Neuronal stem cell (in vitro differentiated cells): Measurements from ENCODE around the gene CCDC102B.

ENCODE experiments used
- DNase-seq: peaks from one replicate; pipeline ENCODE4 v3.0.0-alpha.2; 2013; ENCODE audit warnings: low spot score
- H2AFZ ChIP-seq: one replicate; pipeline ENCODE4 v1.6.1; 2013; ENCODE audit warnings: mild to moderate bottlenecking, low read length, inconsistent platforms
- H2AK5ac ChIP-seq: 2 replicates; pipeline ENCODE4 v1.6.1; 2013; ENCODE audit warnings: low read depth, mild to moderate bottlenecking, inconsistent platforms, low read length, moderate library complexity, mixed read lengths
- H2BK120ac ChIP-seq: 2 replicates; pipeline ENCODE4 v1.6.1; 2013; ENCODE audit warnings: low read depth, mild to moderate bottlenecking, inconsistent platforms, low read length, moderate library complexity, mixed read lengths
- H2BK12ac ChIP-seq: one replicate; pipeline ENCODE4 v1.6.1; 2013; ENCODE audit warnings: low read length, inconsistent platforms
- H2BK15ac ChIP-seq: 2 replicates; pipeline ENCODE4 v1.6.1; 2013; ENCODE audit warnings: mild to moderate bottlenecking, low read length, inconsistent platforms, mixed read lengths
- H2BK5ac ChIP-seq: one replicate; pipeline ENCODE4 v1.6.1; 2013; ENCODE audit warnings: inconsistent platforms, mild to moderate bottlenecking, low read length, moderate library complexity
- H3K14ac ChIP-seq: one replicate; pipeline ENCODE4 v1.6.1; 2013; ENCODE audit warnings: low read length, inconsistent platforms
- H3K18ac ChIP-seq: 2 replicates; pipeline ENCODE4 v1.6.1; 2013; ENCODE audit warnings: low read length, inconsistent platforms
- H3K23ac ChIP-seq: 2 replicates; pipeline ENCODE4 v1.6.1; 2013; ENCODE audit warnings: low read depth, mild to moderate bottlenecking, mixed read lengths, low read length, inconsistent platforms; ENCODE audit not compliant: poor library complexity
- H3K27ac ChIP-seq: replicated peaks from 3 replicates; pipeline ENCODE4 v1.5.1; 2013; ENCODE audit warnings: low read length, inconsistent platforms
- H3K27me3 ChIP-seq, 3 experiments: 2 replicates each; pipeline ENCODE4 v1.6.1; 2013; ENCODE audit warnings: low read length in 3 of 3, mild to moderate bottlenecking in 2 of 3, inconsistent platforms in 1 of 3, low read depth in 1 of 3, mixed read lengths in 1 of 3, moderate library complexity in 1 of 3; ENCODE audit not compliant: control insufficient read depth in 3 of 3, insufficient read depth in 3 of 3
- H3K36me3 ChIP-seq, 2 donors: replicated peaks in 1 of 2; 2 replicates each; pipeline ENCODE4 v1.6.1; 2013; ENCODE audit warnings: low read length in 2 of 2; ENCODE audit not compliant: control insufficient read depth in 2 of 2, insufficient read depth in 2 of 2
- H3K4ac ChIP-seq: 2 replicates; pipeline ENCODE4 v1.6.1; 2013; ENCODE audit warnings: inconsistent platforms, mild to moderate bottlenecking, low read length, moderate library complexity
- H3K4me1 ChIP-seq, 2 donors: 1 replicate in 1 of 2; 2 replicates in 1 of 2; pipeline ENCODE4 v1.6.1; 2013; ENCODE audit warnings: low read length in 2 of 2, low read depth in 1 of 2; ENCODE audit not compliant: control insufficient read depth in 2 of 2, insufficient read depth in 1 of 2
- H3K4me2 ChIP-seq: one replicate; pipeline ENCODE4 v1.6.1; 2013; ENCODE audit warnings: mild to moderate bottlenecking, low read length, inconsistent platforms; ENCODE audit not compliant: insufficient read depth, poor library complexity, severe bottlenecking
- H3K4me3 ChIP-seq, 2 donors: 2 replicates each; pipeline ENCODE4 v1.5.1; 2013; ENCODE audit warnings: low read length in 2 of 2, mild to moderate bottlenecking in 2 of 2, inconsistent platforms in 1 of 2, moderate library complexity in 1 of 2
- H3K79me1 ChIP-seq: one replicate; pipeline ENCODE4 v1.6.1; 2013; ENCODE audit warnings: low read depth, mild to moderate bottlenecking, inconsistent platforms, low read length, moderate library complexity
- H3K9ac ChIP-seq: one replicate; pipeline ENCODE4 v1.6.1; 2013; ENCODE audit warnings: mild to moderate bottlenecking, low read depth, low read length, inconsistent platforms; ENCODE audit not compliant: poor library complexity
- H3K9me3 ChIP-seq, 2 donors: replicated peaks in 1 of 2; 2 replicates each; pipeline versions ENCODE3 to v1.6.1; 2013; ENCODE audit warnings: low read length in 2 of 2, mild to moderate bottlenecking in 2 of 2, inconsistent platforms in 1 of 2, low read depth in 1 of 2, mixed read lengths in 1 of 2, moderate library complexity in 1 of 2; ENCODE audit not compliant: control insufficient read depth in 2 of 2, insufficient read depth in 1 of 2
- H4K8ac ChIP-seq: one replicate; pipeline ENCODE4 v1.6.1; 2013; ENCODE audit warnings: low read depth, mild to moderate bottlenecking, inconsistent platforms, low read length, moderate library complexity
- H4K91ac ChIP-seq: one replicate; pipeline ENCODE4 v1.6.1; 2013; ENCODE audit warnings: low read length, low read depth, mild to moderate bottlenecking, inconsistent platforms; ENCODE audit not compliant: poor library complexity
- WGBS, 2 donors: extraction: QIAGEN DNeasy Blood & Tissue Kit; methylation state at CpG; one replicate each; pipeline ENCODE4 v1.1.7; 2013; ENCODE audit warnings: missing lambda C conversion rate in 2 of 2, mixed read lengths in 1 of 2; ENCODE audit not compliant: insufficient read length in 2 of 2, insufficient replicate concordance in 1 of 2; ENCODE audit errors: extremely low coverage in 2 of 2; 5-methylcytosine and 5-hydroxymethylcytosine counted together

The CCDC102B gene

DNA sequence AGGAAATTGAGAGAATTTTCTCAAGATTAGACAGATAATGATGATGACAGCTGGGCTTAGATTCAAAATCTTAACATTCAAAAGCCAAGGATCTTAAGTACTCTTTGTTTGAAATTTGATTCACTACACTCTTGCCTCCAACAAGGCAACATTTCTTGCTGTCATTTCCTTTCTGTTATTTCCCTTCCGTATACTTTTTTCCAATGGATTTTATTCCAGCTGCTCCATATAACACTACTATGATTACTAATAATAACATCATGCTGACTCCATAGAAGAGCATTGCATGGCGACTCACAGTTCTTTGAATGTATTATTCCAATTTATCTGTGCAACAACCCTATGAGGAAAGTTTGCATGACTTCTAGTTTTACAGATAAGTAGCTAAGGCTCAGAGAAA lies 33.9 kb upstream of the CCDC102B start:
- H3K4ac ChIP-seq: no peak overlapping the region
- no CpG with 5 or more reads among the region's 2 CpGs for WGBS, 2 donors
- H3K79me1 ChIP-seq: no peaks in the 10 kb centered on the region
- no peaks in the 10 kb centered on the region for H3K9me3 ChIP-seq
- H2BK15ac ChIP-seq: no peak overlapping the region
- H3K18ac ChIP-seq: no peak overlapping the region
- H3K4me3 ChIP-seq: no peak overlapping the region
- no peak overlapping the region for H3K27ac ChIP-seq
- no peaks in the 10 kb centered on the region for H3K36me3 ChIP-seq
- H3K23ac ChIP-seq: no peak overlapping the region
- H2BK5ac ChIP-seq: no peak overlapping the region
- H3K27me3 ChIP-seq: no peaks in the 10 kb centered on the region
- no peak overlapping the region for H2BK120ac ChIP-seq
- H3K4me2 ChIP-seq: no peak overlapping the region
- H4K8ac ChIP-seq: no peak overlapping the region
- no peak overlapping the region for H2AFZ ChIP-seq
- H4K91ac ChIP-seq: no peak overlapping the region
- peaks cover 0 to 1% of the 10 kb centered on the region in 2 donors for H3K4me1 ChIP-seq
- H3K9ac ChIP-seq: no peak overlapping the region
- no peak for DNase-seq
- no peak overlapping the region for H2AK5ac ChIP-seq
- H2BK12ac ChIP-seq: no peak overlapping the region
- H3K14ac ChIP-seq: no peak overlapping the region

DNA sequence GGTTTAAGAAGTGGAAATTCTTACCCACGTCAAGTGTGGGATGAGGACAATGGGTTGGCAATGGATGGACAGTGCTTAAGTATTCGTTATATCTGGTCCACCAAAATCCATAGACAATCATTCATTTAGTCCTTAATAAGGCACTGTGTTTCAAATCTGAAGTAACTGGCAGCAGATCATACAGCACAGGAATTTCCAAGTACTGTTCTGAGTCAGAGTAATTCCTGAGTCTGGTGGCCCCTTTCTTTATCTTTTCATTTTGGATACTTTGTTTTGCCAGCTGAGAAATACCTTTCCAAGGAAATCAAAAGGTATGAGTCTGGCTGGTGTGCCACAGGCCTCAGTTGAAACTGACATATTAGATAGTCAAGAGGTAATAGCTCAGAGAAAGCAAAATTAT lies 31.4 kb upstream of the CCDC102B start:
- no peak overlapping the region for H3K18ac ChIP-seq
- no peaks in the 10 kb centered on the region for H3K36me3 ChIP-seq
- no peaks in the 10 kb centered on the region for H3K79me1 ChIP-seq
- no peak overlapping the region for H4K91ac ChIP-seq
- no peak overlapping the region for H3K27ac ChIP-seq
- H2BK120ac ChIP-seq: no peak overlapping the region
- H3K23ac ChIP-seq: no peak overlapping the region
- no CpG with 5 or more reads among the region's 2 CpGs for WGBS, 2 donors
- H3K4me1 ChIP-seq: peaks cover 0 to 1% of the 10 kb centered on the region in 2 donors
- H3K14ac ChIP-seq: no peak overlapping the region
- H4K8ac ChIP-seq: no peak overlapping the region
- no peak overlapping the region for H3K4me2 ChIP-seq
- H2AFZ ChIP-seq: no peak overlapping the region
- H3K4ac ChIP-seq: no peak overlapping the region
- no peak overlapping the region for H2BK15ac ChIP-seq
- no peak overlapping the region for H3K9ac ChIP-seq
- no peak for DNase-seq
- H3K4me3 ChIP-seq: no peak overlapping the region
- H3K9me3 ChIP-seq: peaks cover 1 to 5% of the 10 kb centered on the region in 2 donors
- no peak overlapping the region for H2BK12ac ChIP-seq
- no peak overlapping the region for H2BK5ac ChIP-seq
- no peak overlapping the region for H2AK5ac ChIP-seq
- H3K27me3 ChIP-seq: no peaks in the 10 kb centered on the region

DNA sequence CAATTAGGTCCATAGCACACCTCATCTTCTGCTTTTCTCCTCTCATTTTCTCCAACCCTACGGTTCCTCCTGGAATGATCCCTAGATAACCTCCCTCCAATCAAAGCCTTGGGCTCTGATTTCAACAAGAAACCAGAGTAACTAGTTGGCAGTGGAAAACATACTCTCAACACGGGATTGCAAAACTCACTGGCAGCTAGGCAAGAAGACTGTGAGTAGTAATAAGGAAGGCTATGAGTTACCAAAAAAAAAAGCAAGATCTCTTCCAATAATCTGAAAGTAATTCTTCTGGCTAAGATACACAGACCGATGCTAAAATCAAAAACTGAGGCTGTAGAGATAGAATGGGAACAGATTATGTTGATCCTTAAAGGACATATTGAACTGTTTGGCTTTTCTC lies 28.4 kb upstream of the CCDC102B start:
- no peak overlapping the region for H2BK15ac ChIP-seq
- no peaks in the 10 kb centered on the region for H3K79me1 ChIP-seq
- no peak overlapping the region for H3K27ac ChIP-seq
- H3K9ac ChIP-seq: no peak overlapping the region
- H2BK120ac ChIP-seq: no peak overlapping the region
- no peak overlapping the region for H4K8ac ChIP-seq
- H3K36me3 ChIP-seq: no peaks in the 10 kb centered on the region
- H2AK5ac ChIP-seq: no peak overlapping the region
- DNase-seq: no peak
- no peak overlapping the region for H2BK12ac ChIP-seq
- peaks cover 1 to 5% of the 10 kb centered on the region in 2 donors for H3K9me3 ChIP-seq
- H2AFZ ChIP-seq: no peak overlapping the region
- H3K4me1 ChIP-seq: no peaks in the 10 kb centered on the region
- no peak overlapping the region for H3K4ac ChIP-seq
- H3K4me3 ChIP-seq: no peak overlapping the region
- H3K14ac ChIP-seq: no peak overlapping the region
- no peak overlapping the region for H4K91ac ChIP-seq
- H3K4me2 ChIP-seq: no peak overlapping the region
- H3K27me3 ChIP-seq: no peaks in the 10 kb centered on the region
- H2BK5ac ChIP-seq: no peak overlapping the region
- no peak overlapping the region for H3K23ac ChIP-seq
- no peak overlapping the region for H3K18ac ChIP-seq
- no CpG with 5 or more reads among the region's 3 CpGs for WGBS, 2 donors

DNA sequence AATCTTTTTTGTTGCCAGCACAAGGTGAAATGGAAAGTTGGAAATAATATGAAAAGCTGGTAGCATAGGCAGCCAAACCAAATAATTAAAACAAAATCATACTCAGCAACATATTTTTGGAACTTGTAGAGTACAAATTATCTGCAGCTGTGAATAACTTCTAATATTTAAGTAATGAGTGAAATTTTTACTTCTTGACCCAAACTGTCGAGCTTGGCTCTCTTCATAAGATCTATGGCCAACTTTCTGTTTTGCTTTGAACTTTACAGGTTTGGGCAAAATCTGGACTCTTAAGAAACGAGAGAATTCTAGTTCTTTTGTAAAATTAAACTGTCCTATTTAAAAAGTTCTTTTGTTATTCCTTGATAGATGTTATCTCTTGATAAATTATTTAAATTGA lies 25.6 kb upstream of the CCDC102B start:
- Histone ChIP-seq H3K18ac (no peak overlapping the region), H3K14ac (no peak overlapping the region), H3K4me3 (no peak overlapping the region), H2BK5ac (no peak overlapping the region), H2BK120ac (no peak overlapping the region), H3K27me3 (no peaks in the 10 kb centered on the region), H2AK5ac (no peak overlapping the region), H4K8ac (no peak overlapping the region), H3K9me3 (peaks cover 1 to 5% of the 10 kb centered on the region in 2 donors), H3K27ac (no peak overlapping the region), H2AFZ (no peak overlapping the region), H3K9ac (no peak overlapping the region), H2BK12ac (no peak overlapping the region), H3K23ac (no peak overlapping the region), H3K79me1 (no peaks in the 10 kb centered on the region), H2BK15ac (no peak overlapping the region), H3K4ac (no peak overlapping the region), H4K91ac (no peak overlapping the region), H3K4me1 (no peaks in the 10 kb centered on the region), H3K36me3 (no peaks in the 10 kb centered on the region), H3K4me2 (no peak overlapping the region)
- no CpG with 5 or more reads among the region's 2 CpGs for WGBS, 2 donors
- no peak for DNase-seq
